LNCAP (cell line): Measurements from ENCODE around the gene CLK3.

Experiments used
- CTCF ChIP-seq: fragments of 450-650 bp; IDR thresholded peaks from 2 replicates; pipeline ENCODE4 v1.5.1; 2017; ENCODE audit warnings: mild to moderate bottlenecking

CLK3 gene

GRCh38 chr15:74655424-74655823, 39.8 kb downstream of the CLK3 start:
- TF ChIP-seq CTCF = no peak

- TF ChIP-seq CTCF = no peak
Observed at GRCh38 chr15:74656935-74657535, 41.4 kb downstream of the CLK3 start.

GRCh38 chr15:74657846-74658245, 42.2 kb downstream of the CLK3 start:
- TF ChIP-seq CTCF = no peak

GRCh38 chr15:74662064-74662860, 46.6 kb downstream of the CLK3 start:
- TF ChIP-seq CTCF = no peak

- no peak for TF ChIP-seq CTCF
Observed at GRCh38 chr15:74663303-74664027, 47.8 kb downstream of the CLK3 start.

- TF ChIP-seq CTCF = no peak
Observed at GRCh38 chr15:74664028-74664616, 48.5 kb downstream of the CLK3 start.

- no peak for TF ChIP-seq CTCF
Observed at GRCh38 chr15:74664670-74665069, 49.0 kb downstream of the CLK3 start.
